ENCODE data around the gene SGMS2. TPM values are rescaled to one million over a fixed set of nuclear protein-coding genes. Genes with fewer than 3 reads are reported as not detected.

The SGMS2 gene
- total and polyA plus RNA-seq, 10 donors: 0.20 to 35.5 (median 4.9) TPM

DNA sequence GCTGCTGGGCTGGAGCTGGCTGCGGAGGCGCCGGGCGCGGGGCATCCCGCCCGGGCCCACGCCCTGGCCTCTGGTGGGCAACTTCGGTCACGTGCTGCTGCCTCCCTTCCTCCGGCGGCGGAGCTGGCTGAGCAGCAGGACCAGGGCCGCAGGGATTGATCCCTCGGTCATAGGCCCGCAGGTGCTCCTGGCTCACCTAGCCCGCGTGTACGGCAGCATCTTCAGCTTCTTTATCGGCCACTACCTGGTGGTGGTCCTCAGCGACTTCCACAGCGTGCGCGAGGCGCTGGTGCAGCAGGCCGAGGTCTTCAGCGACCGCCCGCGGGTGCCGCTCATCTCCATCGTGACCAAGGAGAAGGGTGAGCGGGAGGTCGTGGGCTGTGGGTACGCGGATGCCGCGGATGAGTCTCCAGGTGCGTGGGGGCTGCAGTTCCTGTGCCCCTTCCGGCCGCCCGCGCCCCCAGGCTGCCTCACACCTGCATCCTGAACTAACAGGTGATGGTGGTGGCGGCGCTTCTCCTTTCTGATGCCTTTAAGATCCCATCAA, 107.1 kb downstream of the SGMS2 start:
- intact Hi-C loops (cut with DNase I; ENCODE audit: low total_unique reads): loop anchor here (5.0 kb wide), 1 partner anchor 60 kb away; no protein-coding TSS in a partner anchor
- TF ChIP-seq POLR2A (IDR thresholded peaks at IDR 0.05): no peak
- TF ChIP-seq, protein P1, sequence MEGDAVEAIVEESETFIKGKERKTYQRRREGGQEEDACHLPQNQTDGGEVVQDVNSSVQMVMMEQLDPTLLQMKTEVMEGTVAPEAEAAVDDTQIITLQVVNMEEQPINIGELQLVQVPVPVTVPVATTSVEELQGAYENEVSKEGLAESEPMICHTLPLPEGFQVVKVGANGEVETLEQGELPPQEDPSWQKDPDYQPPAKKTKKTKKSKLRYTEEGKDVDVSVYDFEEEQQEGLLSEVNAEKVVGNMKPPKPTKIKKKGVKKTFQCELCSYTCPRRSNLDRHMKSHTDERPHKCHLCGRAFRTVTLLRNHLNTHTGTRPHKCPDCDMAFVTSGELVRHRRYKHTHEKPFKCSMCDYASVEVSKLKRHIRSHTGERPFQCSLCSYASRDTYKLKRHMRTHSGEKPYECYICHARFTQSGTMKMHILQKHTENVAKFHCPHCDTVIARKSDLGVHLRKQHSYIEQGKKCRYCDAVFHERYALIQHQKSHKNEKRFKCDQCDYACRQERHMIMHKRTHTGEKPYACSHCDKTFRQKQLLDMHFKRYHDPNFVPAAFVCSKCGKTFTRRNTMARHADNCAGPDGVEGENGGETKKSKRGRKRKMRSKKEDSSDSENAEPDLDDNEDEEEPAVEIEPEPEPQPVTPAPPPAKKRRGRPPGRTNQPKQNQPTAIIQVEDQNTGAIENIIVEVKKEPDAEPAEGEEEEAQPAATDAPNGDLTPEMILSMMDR (IDR thresholded peaks at IDR 0.05 in 8 of 11, conservative IDR thresholded peaks at IDR 0.05 in 3 of 11): no peak
- TF ChIP-seq POLR2AphosphoS5 (IDR thresholded peaks at IDR 0.05): peak in 2 of 3 donors; percentile 65 to 82
- Histone ChIP-seq H3K9me3 (no peaks in the 10 kb centered on the region), H3K36me3 (no peaks in the 10 kb centered on the region), H3K4me3 (peak overlapping the region; percentile 70 to 87 (median 81)), H3K27me3 (replicated peaks in 1 of 7) (peaks cover 0 to 5% (median 0%) of the 10 kb centered on the region in 7 donors), H3K27ac (peak overlapping the region; percentile 69 to 88 (median 84)), H3K4me1 (peaks cover 7 to 42% (median 26%) of the 10 kb centered on the region in 6 donors)
- peak; percentile 90 for DNase-seq
- 0 to 3% (median 2%) methylated on average over 21 to 45 of the region's 45 CpGs for WGBS, 5 donors

GRCh38 chr4:107935246-107935645, 110.5 kb downstream of the SGMS2 start:
- peaks cover 7 to 47% (median 30%) of the 10 kb centered on the region in 6 donors for H3K4me1 ChIP-seq
- H3K9me3 ChIP-seq: no peaks in the 10 kb centered on the region
- no peak overlapping the region for H3K27ac ChIP-seq
- no peaks in the 10 kb centered on the region for H3K36me3 ChIP-seq
- H3K27me3 ChIP-seq (replicated peaks in 1 of 7): peaks cover 0 to 5% (median 0%) of the 10 kb centered on the region in 7 donors
- no peak overlapping the region for H3K4me3 ChIP-seq
- TF ChIP-seq POLR2AphosphoS5 (IDR thresholded peaks at IDR 0.05) (no peak), POLR2A (IDR thresholded peaks at IDR 0.05) (no peak)
- TF ChIP-seq, protein P1 (IDR thresholded peaks at IDR 0.05 in 8 of 11, conservative IDR thresholded peaks at IDR 0.05 in 3 of 11): no peak
- intact Hi-C loops (cut with DNase I; ENCODE audit: low total_unique reads): no loop called here
- DNase-seq: no peak

- Histone ChIP-seq H3K27me3 (replicated peaks in 1 of 7) (peaks cover 0 to under 1% (median 0%) of the 10 kb centered on the region in 7 donors), H3K9me3 (no peaks in the 10 kb centered on the region), H3K4me3 (no peak overlapping the region), H3K4me1 (peaks cover 7 to 32% (median 20%) of the 10 kb centered on the region in 6 donors), H3K36me3 (no peaks in the 10 kb centered on the region), H3K27ac (peak overlapping the region in 5 of 8 donors; percentile 20 to 37 (median 27))
- DNase-seq: no peak
- TF ChIP-seq, protein P1 (IDR thresholded peaks at IDR 0.05 in 8 of 11, conservative IDR thresholded peaks at IDR 0.05 in 3 of 11): no peak
- TF ChIP-seq POLR2AphosphoS5 (IDR thresholded peaks at IDR 0.05) (no peak), POLR2A (IDR thresholded peaks at IDR 0.05) (no peak)
- 59 to 70% (median 66%) methylated on average over 2 of the region's 2 CpGs for WGBS, 5 donors
- intact Hi-C loops (cut with DNase I; ENCODE audit: low total_unique reads): no loop called here
Measured at GRCh38 chr4:107937040-107937439, 112.3 kb downstream of the SGMS2 start.

GRCh38 chr4:107939307-107939706, 114.6 kb downstream of the SGMS2 start:
- WGBS, 5 donors: 85 to 100% (median 86%) methylated on average over 1 of the region's 1 CpG
- Histone ChIP-seq H3K9me3 (no peaks in the 10 kb centered on the region), H3K4me1 (peaks cover 0 to 13% (median 11%) of the 10 kb centered on the region in 6 donors), H3K27me3 (replicated peaks in 1 of 7) (no peaks in the 10 kb centered on the region), H3K36me3 (no peaks in the 10 kb centered on the region), H3K4me3 (no peak overlapping the region), H3K27ac (no peak overlapping the region)
- DNase-seq: no peak
- intact Hi-C loops (cut with DNase I; ENCODE audit: low total_unique reads): no loop called here
- TF ChIP-seq, protein P1 (IDR thresholded peaks at IDR 0.05 in 8 of 11, conservative IDR thresholded peaks at IDR 0.05 in 3 of 11): no peak
- no peak for TF ChIP-seq POLR2AphosphoS5 (IDR thresholded peaks at IDR 0.05)
- no peak for TF ChIP-seq POLR2A (IDR thresholded peaks at IDR 0.05)
